T-helper 2 cell treated with Interferon-gamma antibody and Interleukin-4, amounts not matched to agents 5 μg/mL and 100 μg/mL, for 36 hours (primary cell): ENCODE results near the gene RPEL1.
"Not testable (repeated sequence)": the region's sequence is repeated elsewhere in the genome, so short reads cannot be mapped to it uniquely, and the experiment has no call there.

Experiments used
- DNase-seq: peaks from one replicate; pipeline ENCODE4 v3.0.0; 2021; ENCODE audit warnings: low spot score
- H3K27ac Mint-ChIP-seq: one replicate; pipeline ENCODE4 v1.8.0; 2021; ENCODE audit warnings: mild to moderate bottlenecking, mixed read lengths
- H3K27me3 Mint-ChIP-seq: one replicate; pipeline ENCODE4 v1.8.0; 2021; ENCODE audit warnings: low read depth, mixed read lengths
- H3K36me3 Mint-ChIP-seq: one replicate; pipeline ENCODE4 v1.8.0; 2021; ENCODE audit warnings: low read depth, mixed read lengths
- H3K4me1 Mint-ChIP-seq: one replicate; pipeline ENCODE4 v1.8.0; 2021; ENCODE audit warnings: low read depth, mixed read lengths
- H3K4me3 Mint-ChIP-seq: one replicate; pipeline ENCODE4 v1.8.0; 2022; ENCODE audit warnings: mild to moderate bottlenecking, moderate library complexity, mixed read lengths
- H3K9me3 Mint-ChIP-seq: one replicate; pipeline ENCODE4 v1.8.0; 2021; ENCODE audit warnings: mixed read lengths

Gene RPEL1

GRCh38 chr10:103254113-103254512 is 8.4 kb downstream of the RPEL1 start:
- Mint-ChIP-seq H3K27ac (no peak overlapping the region), H3K4me1 (peaks cover 8% of the 10 kb centered on the region), H3K27me3 (peaks cover 2% of the 10 kb centered on the region), H3K4me3 (no peak overlapping the region), H3K36me3 (no peaks in the 10 kb centered on the region), H3K9me3 (peaks cover 6% of the 10 kb centered on the region)
- no peak for DNase-seq

DNA sequence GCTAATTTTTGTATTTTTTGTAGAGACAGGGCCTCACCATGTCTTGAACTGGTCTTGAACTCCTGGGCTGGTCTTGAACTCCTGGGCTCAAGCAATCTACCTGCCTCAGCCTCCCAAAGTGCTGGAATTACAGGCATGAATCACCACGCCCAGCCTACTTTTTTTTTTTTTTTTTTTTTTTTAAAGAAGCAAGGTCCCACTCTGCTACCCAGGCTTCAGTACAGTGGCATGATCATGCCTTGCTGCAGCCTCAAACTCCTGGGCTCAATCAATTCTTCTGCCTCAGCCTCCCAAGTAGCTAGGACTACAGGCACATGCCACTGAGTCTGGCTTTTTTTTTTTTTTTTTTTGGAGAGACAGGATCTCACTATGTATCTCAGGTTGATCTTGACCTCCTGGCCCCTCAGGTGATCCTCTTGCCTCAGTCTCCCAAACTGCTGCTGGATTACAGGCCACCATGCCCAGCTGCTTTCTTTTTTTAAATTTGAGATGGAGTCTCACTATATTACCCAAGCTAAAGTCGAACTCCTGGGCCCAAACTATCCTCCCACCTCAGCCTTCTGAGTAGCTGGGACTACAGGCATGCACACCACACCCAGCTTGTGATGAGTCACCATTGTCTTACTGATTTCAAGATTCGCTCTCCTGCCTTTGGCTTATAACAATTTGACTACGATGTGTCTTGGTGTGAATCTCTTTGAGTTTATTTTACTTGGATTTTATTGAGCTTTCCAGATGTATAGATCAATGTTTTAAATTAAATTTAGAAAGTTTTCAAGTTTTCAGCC is 9.0 kb downstream of the RPEL1 start:
- H3K36me3 Mint-ChIP-seq: no peaks in the 10 kb centered on the region
- no peak overlapping the region for H3K27ac Mint-ChIP-seq
- no peak for DNase-seq

DNA sequence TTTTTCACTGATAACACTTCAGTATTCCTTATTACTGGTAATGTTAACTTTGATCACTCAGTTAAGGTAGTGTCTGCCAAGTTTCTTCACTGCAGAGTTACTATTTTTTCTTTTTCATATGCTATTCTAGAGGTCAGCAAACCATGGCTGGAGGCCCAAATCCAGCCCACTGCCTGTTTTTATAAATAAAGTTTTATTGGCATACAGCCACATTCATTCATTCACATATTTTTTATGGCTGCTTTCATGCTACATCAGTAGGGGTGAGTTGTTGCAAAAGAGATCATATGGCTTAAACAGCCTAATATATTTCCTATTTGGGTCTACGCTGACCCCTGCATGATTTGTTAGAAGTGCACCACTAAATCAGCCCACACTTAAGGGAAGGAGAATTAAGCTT is 10.9 kb downstream of the RPEL1 start:
- H3K4me1 Mint-ChIP-seq: peaks cover 8% of the 10 kb centered on the region
- no peaks in the 10 kb centered on the region for H3K36me3 Mint-ChIP-seq
- no peaks in the 10 kb centered on the region for H3K9me3 Mint-ChIP-seq
- H3K27me3 Mint-ChIP-seq: no peaks in the 10 kb centered on the region
- no peak overlapping the region for H3K27ac Mint-ChIP-seq
- no peak for DNase-seq
- H3K4me3 Mint-ChIP-seq: no peak overlapping the region

More for the DNA sequence above, 9.0 kb downstream of the RPEL1 start:
- Mint-ChIP-seq H3K4me1 (peaks cover 8% of the 10 kb centered on the region), H3K9me3 (peaks cover 6% of the 10 kb centered on the region), H3K4me3 (no peak overlapping the region), H3K27me3 (peaks cover 2% of the 10 kb centered on the region)

DNA sequence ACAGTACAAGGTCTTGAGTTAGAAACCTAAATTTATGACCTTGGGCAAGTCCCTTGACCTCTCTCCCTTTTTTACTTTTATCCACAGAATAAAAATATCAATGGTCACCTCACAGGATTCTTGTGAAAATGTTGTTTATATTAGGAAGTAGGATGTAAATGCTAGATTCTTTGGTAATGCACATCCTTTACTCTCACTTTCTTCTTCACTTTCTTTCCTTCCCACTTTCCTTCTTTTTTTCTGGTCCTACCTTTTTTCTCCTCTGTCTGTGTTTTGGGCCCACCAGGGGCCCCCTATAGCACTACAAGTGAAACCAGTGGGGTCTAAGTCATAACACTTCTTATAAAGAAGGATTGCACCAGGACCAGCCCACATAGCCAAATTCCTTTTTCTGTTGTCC is 12.1 kb downstream of the RPEL1 start:
- no peaks in the 10 kb centered on the region for H3K27me3 Mint-ChIP-seq
- no peaks in the 10 kb centered on the region for H3K36me3 Mint-ChIP-seq
- no peaks in the 10 kb centered on the region for H3K9me3 Mint-ChIP-seq
- peaks cover 8% of the 10 kb centered on the region for H3K4me1 Mint-ChIP-seq
- H3K27ac Mint-ChIP-seq: no peak overlapping the region
- H3K4me3 Mint-ChIP-seq: no peak overlapping the region
- no peak for DNase-seq

DNA sequence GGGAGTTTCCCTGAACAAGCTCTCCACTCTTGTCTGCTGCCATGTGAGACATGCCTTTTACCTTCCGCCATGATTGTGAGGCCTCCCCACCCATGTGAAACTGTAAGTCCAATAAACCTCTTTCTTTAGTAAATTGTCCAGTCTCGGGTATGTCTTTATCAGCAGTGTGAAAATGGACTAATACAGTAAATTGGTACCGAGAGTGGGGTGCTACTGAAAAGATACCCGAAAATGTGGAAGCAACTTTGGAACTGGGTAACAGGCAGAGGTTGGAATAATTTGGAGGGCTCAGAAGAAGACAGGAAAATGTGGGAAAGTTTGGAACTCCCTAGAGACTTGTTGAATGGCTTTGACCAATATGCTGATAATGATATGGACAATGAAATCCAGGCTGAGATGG is 13.2 kb downstream of the RPEL1 start:
- not testable (repeated sequence) for H3K9me3 Mint-ChIP-seq, H3K4me1 Mint-ChIP-seq, H3K27ac Mint-ChIP-seq, H3K4me3 Mint-ChIP-seq, H3K27me3 Mint-ChIP-seq, H3K36me3 Mint-ChIP-seq, DNase-seq

GRCh38 chr10:103259989-103260388 is 14.3 kb downstream of the RPEL1 start:
- Mint-ChIP-seq H3K9me3 (no peaks in the 10 kb centered on the region), H3K27me3 (peaks cover 4% of the 10 kb centered on the region), H3K36me3 (no peaks in the 10 kb centered on the region), H3K4me3 (no peak overlapping the region), H3K4me1 (peaks cover 4% of the 10 kb centered on the region), H3K27ac (no peak overlapping the region)
- DNase-seq: no peak

- Mint-ChIP-seq H3K4me3 (no peak overlapping the region), H3K36me3 (no peaks in the 10 kb centered on the region), H3K9me3 (no peaks in the 10 kb centered on the region), H3K4me1 (no peaks in the 10 kb centered on the region), H3K27me3 (peaks cover 17% of the 10 kb centered on the region), H3K27ac (no peak overlapping the region)
- DNase-seq: no peak
Observed at GRCh38 chr10:103262229-103262628, 16.5 kb downstream of the RPEL1 start.

DNA sequence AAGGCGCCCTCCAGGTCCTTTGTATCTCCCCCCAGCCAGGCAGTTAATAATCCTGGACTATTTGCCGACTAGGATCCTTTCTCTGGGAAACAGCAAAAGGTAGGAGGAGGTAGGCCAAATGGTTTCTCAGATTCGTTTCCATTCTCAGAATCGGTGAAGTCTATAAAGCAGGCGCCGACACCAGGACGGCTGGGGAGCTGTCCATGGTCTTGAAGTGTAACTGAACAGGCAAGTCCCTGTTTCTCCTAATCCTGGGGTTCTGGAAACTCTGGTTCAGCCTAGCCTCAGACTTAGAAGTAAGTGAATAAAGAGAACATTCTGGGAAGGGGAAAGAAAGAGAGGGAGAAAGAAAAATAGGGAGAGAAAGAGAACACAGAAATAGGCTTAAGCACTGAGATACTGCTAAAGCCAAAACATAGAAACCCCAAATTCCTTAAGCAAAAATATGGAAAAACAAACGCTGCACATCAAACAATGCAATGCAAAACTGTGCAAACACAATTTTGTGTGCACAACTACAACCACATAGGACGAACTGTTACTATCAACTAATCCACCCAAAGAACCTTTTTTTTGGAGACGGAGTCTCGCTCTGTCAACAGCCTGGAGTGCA is 20.1 kb downstream of the RPEL1 start:
- no peaks in the 10 kb centered on the region for H3K4me1 Mint-ChIP-seq

GRCh38 chr10:103273041-103273441 is 27.4 kb downstream of the RPEL1 start:
- Mint-ChIP-seq H3K36me3 (no peaks in the 10 kb centered on the region), H3K27ac (no peak overlapping the region), H3K4me3 (no peak overlapping the region), H3K4me1 (no peaks in the 10 kb centered on the region), H3K9me3 (no peaks in the 10 kb centered on the region), H3K27me3 (peaks cover 28% of the 10 kb centered on the region)
- DNase-seq: no peak

More for the DNA sequence above, 20.1 kb downstream of the RPEL1 start:
- no peaks in the 10 kb centered on the region for H3K9me3 Mint-ChIP-seq
- peak; percentile 30 for DNase-seq
- no peaks in the 10 kb centered on the region for H3K36me3 Mint-ChIP-seq
- H3K27ac Mint-ChIP-seq: no peak overlapping the region
- H3K4me3 Mint-ChIP-seq: no peak overlapping the region
- H3K27me3 Mint-ChIP-seq: peaks cover 22% of the 10 kb centered on the region

GRCh38 chr10:103276251-103276895 is 30.7 kb downstream of the RPEL1 start:
- Mint-ChIP-seq H3K9me3 (no peaks in the 10 kb centered on the region), H3K36me3 (no peaks in the 10 kb centered on the region), H3K27me3 (peaks cover 49% of the 10 kb centered on the region), H3K4me3 (peak overlapping the region; percentile 50), H3K4me1 (peaks cover 2% of the 10 kb centered on the region), H3K27ac (no peak overlapping the region)
- DNase-seq: no peak

- Mint-ChIP-seq H3K4me1 (peaks cover 2% of the 10 kb centered on the region), H3K27ac (no peak within 1 kb of the TSS), H3K4me3 (peak within 1 kb of the TSS; percentile 50), H3K36me3 (no peaks in the 10 kb centered on the region), H3K27me3 (peaks cover 54% of the 10 kb centered on the region), H3K9me3 (no peaks in the 10 kb centered on the region)
- DNase-seq: peak; percentile 20
Observed at GRCh38 chr10:103276896-103277712, 31.4 kb downstream of the RPEL1 start, which contains the start of gene INA. Gene INA (plus strand): TSS chr10:103277138. CDS start chr10:103277212, 74 bp downstream.

DNA sequence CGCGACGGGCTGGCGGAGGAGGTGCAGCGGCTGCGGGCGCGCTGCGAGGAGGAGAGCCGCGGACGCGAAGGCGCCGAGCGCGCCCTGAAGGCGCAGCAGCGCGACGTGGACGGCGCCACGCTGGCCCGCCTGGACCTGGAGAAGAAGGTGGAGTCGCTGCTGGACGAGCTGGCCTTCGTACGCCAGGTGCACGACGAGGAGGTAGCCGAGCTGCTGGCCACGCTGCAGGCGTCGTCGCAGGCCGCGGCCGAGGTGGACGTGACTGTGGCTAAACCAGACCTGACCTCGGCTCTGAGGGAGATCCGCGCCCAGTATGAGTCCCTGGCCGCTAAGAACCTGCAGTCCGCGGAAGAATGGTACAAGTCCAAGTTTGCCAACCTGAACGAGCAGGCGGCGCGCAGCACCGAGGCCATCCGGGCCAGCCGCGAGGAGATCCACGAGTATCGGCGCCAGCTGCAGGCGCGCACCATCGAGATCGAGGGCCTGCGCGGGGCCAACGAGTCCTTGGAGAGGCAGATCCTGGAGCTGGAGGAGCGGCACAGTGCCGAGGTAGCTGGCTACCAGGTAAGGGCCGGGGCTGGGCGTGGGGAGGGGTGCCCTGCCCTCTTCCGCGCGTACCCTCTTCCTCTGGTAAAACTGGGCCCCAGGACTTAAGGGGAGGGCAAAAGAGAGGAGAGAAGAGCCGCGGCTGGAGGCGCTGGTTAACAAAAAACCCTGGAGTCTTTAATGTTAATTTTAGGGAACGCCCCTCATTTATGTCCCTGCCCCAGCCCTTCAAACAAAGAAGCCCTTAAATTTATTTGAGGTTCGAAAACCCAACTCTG is 32.2 kb downstream of the RPEL1 start:
- no peak overlapping the region for H3K4me3 Mint-ChIP-seq
- H3K4me1 Mint-ChIP-seq: peaks cover 2% of the 10 kb centered on the region
- DNase-seq: no peak
- H3K27me3 Mint-ChIP-seq: peaks cover 60% of the 10 kb centered on the region
- no peaks in the 10 kb centered on the region for H3K36me3 Mint-ChIP-seq
- H3K9me3 Mint-ChIP-seq: no peaks in the 10 kb centered on the region
- H3K27ac Mint-ChIP-seq: no peak overlapping the region

- DNase-seq: no peak
- H3K27me3 Mint-ChIP-seq: peaks cover 65% of the 10 kb centered on the region
- no peak overlapping the region for H3K27ac Mint-ChIP-seq
- H3K36me3 Mint-ChIP-seq: no peaks in the 10 kb centered on the region
- no peaks in the 10 kb centered on the region for H3K9me3 Mint-ChIP-seq
- no peak overlapping the region for H3K4me3 Mint-ChIP-seq
- peaks cover 2% of the 10 kb centered on the region for H3K4me1 Mint-ChIP-seq
Observed at GRCh38 chr10:103278537-103278823, 32.8 kb downstream of the RPEL1 start.
